ENCODE data around the gene VPS9D1.
"Not testable (repeated sequence)": the region's sequence is repeated elsewhere in the genome, so short reads cannot be mapped to it uniquely, and the experiment has no call there.

The VPS9D1 gene

GRCh38 chr16:89710709-89711564, 9.8 kb downstream of the VPS9D1 start:
- DNase-seq (ENCODE audit: low spot score), result no peak
- FAIRE-seq, result no peak

- DNase-seq (ENCODE audit: low spot score) (no peak), FAIRE-seq (no peak)
These were observed 10.8 kb downstream of the VPS9D1 start for GRCh38 chr16:89709716-89710432.

DNA sequence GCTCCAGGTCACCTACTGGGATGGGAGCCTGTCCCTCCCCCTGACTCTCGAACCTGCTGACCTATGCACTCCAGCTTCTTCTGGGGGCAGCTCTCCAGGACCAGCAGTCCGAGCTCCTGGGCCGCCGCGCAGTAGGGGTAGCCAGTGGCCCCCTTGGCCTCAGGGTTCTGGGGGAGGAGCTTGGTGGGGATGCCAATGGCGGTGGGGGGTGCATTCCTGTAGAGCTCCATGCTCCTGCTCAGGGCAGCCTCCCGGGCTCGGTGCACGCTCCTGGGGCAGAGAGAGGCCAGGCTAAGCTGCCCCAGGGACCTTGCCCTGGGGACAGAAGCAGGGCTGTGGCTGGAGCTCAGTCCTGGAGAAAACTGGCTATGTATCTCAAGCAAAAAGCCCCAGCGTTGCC, 11.5 kb downstream of the VPS9D1 start:
- DNase-seq (ENCODE audit: low spot score), result no peak
- no peak for FAIRE-seq

GRCh38 chr16:89708481-89708931, 12.2 kb downstream of the VPS9D1 start:
- FAIRE-seq, result no peak
- DNase-seq (ENCODE audit: low spot score), result no peak

DNA sequence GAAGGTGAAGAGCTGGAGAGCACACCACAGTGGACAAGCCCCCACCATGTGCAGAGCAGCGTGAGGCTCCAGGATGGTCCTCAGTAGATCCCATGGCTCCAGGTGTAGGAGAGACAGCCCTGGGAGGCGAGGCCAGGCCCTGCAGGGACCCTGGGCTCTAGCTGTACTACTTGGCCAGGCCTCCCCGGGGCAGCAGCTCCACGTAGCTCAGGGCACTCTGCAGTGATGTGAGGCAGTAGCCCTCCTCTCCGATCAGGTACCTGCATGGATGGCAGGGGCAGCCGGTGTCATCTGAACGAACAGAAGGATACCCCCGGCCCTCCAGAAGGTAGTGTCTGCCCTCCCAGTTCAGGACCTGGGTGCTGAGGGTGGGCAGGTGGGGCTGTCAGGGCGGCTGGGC, 13.0 kb downstream of the VPS9D1 start:
- DNase-seq (ENCODE audit: low spot score) (no peak), FAIRE-seq (no peak)

DNA sequence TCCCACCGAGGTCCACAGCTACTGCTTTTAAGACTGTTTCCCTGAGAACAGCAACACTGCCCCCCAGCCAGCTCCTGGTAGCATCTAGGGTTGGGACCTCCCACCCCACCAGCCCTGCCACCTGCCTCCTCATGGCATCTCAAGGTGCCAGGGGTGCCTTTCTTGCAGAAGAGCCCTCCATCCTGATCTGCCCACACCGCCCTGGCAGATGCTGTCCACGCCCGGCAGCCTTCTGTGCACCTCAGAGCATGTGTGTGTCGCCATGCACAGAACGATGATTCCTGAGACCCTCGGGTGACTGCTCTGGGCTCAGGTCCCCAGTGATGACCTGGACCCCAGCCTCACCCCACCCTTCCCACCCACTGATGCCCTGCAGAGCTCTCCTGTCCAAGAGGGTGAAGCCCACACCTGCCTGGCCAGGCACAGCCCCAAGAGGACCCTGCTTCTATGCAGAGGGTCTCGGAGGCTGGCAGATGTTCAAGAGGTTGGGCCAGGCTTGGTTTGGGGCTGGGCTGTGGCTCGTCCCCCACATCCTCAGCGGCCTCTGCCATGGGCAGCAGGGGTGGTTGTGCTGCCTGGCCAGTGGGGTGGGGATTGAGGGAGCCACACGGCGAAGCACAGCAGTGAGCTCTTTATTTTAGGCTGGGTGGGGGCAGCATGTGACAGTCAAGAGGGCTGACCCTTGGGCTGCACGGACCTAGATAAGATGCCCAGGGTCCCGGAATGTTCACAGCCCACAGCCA, 14.0 kb downstream of the VPS9D1 start:
- no peak for DNase-seq (ENCODE audit: low spot score)
- no peak for FAIRE-seq

GRCh38 chr16:89705006-89705405, 15.7 kb downstream of the VPS9D1 start:
- FAIRE-seq (peak; percentile 37), DNase-seq (ENCODE audit: low spot score) (no peak)

DNA sequence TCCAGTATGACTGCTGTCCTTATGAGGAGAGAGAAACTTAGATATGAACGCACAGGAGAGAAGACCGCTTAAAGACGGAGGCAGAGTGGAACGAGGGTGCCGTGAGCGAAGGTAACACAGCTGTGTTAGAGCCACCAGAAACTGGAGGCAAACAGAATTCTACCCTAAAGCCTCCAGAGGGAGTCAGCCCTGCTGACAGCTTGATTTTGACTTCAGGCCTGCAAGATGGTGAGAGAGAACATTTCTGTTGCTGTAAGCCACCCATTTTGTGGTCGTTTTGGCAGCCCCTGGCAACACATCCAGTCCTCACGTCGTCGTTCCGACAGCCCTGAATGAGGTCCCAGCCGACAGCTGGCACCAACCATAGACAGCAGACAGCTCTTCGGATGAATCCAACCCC, 16.4 kb downstream of the VPS9D1 start:
- DNase-seq (ENCODE audit: low spot score), result no peak
- FAIRE-seq, result no peak

DNA sequence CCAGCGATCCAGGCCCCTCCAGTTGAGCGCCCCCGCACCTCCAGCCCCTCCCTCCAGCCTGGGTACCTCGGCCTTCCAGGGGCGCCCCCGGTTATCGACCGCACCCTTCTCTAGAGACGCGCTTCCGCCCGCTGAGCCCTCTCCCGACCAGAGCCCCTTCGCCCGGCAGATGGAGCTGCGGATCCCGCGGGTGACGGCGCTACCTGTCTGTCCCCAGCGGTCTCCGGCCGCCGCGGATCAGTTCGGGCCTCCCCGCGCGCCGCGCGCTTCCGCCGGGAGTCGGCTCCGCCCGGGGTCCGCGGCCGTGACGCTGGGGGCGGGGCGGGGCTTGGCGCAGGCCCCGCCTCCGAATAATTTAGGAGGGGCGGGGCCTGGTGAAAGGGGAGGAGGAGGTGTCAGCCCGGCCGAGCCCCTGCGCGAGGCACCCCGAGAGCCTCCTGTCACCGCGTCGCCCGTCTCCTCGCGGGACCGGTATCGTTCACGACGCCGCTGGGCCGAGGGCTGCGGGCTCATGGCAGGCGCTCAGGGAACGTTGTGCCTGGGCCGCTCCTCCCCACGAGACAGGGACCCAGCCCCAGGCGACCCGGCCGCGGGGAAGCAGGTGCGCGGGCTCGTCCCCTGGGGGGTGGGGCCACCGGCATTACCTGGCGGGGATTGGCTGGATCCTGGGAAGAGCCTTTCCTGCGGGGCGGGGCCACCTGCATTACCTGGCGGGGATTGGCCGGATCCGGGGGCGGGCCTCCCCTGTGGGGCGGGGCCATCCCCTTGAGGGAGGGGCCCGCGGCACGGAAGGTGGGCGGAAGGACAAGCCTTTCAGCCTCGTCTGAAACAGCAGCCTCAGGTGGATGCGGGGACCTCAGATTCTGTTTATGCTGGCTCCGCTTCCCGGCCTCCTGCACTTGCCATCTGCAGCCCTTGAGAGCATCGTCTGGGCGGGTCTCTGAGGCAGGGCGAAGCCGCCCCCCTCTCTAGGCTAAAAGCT, 19.0 kb downstream of the VPS9D1 start, which contains the start of gene SPATA2L:
Gene SPATA2L, minus strand, starts transcription at position 281 of the 982 bp plus-strand sequence. CDS start 473 bp downstream, outside the sequence.
- peak; percentile 73 for FAIRE-seq
- peak; percentile 98 for DNase-seq (ENCODE audit: low spot score)

- peak; percentile 53 for FAIRE-seq
- DNase-seq (ENCODE audit: low spot score), result peak; percentile 62
These were observed 19.9 kb downstream of the VPS9D1 start for GRCh38 chr16:89700649-89701424.

GRCh38 chr16:89700100-89700648, 20.5 kb downstream of the VPS9D1 start:
- peak; percentile 99 for DNase-seq (ENCODE audit: low spot score)
- FAIRE-seq, result peak; percentile 46

GRCh38 chr16:89699629-89700099, 21.0 kb downstream of the VPS9D1 start:
- not testable (repeated sequence) for DNase-seq (ENCODE audit: low spot score); FAIRE-seq

DNA sequence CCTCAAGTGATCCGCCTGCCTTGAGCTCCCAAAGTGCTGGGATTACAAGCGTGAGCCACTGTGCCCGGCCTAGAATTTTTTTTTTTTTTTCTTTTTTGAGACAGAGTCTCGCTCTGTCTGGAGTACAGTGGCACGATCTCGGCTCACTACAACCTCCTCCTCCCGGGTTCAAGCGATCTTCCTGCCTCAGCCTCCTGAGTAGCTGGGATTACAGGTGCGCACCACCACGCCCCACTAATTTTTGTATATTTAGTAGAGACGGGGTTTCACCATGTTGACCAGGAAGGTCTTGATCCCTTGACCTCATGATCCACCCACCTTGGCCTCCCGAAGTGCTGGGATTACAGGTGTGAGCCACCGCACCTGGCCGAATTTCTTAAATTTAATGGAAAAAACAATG, 22.0 kb downstream of the VPS9D1 start:
- FAIRE-seq; DNase-seq (ENCODE audit: low spot score): not testable (repeated sequence)

- FAIRE-seq (no peak), DNase-seq (ENCODE audit: low spot score) (no peak)
These were observed 22.9 kb downstream of the VPS9D1 start for GRCh38 chr16:89697616-89698331.

- FAIRE-seq (no peak), DNase-seq (ENCODE audit: low spot score) (no peak)
These were observed 23.5 kb downstream of the VPS9D1 start for GRCh38 chr16:89697161-89697615.

DNA sequence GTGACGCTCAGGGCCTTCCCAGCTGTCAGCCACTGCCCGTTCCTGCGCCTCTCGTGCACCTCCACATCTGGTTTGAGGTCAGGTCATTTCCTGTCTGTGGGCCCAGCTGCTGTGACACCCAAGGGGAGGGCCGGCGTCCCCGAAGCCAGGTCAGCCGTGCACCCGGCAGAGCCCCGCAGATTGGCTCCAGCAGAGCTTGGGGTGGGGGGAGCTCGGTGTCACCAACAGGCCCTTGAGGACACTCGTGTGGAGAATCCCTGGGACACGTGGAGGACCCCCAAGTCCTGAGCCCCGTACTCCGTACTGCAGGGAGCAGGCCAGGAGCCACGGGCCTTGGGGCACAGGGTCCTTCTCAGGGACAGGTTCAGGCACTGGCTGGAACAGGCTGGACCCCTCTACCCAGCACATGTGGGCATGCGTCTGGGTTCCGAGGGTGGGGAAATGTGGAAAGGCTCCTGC, 24.0 kb downstream of the VPS9D1 start:
- no peak for FAIRE-seq
- DNase-seq (ENCODE audit: low spot score), result no peak

GRCh38 chr16:89695875-89696669, 24.6 kb downstream of the VPS9D1 start:
- peak; percentile 72 for FAIRE-seq
- DNase-seq (ENCODE audit: low spot score), result no peak
